ENCODE data around the gene BCAP29. TPM values are rescaled to one million over a fixed set of nuclear protein-coding genes. Genes with fewer than 3 reads are reported as not detected.
"Not testable (repeated sequence)": the region's sequence is repeated elsewhere in the genome, so short reads cannot be mapped to it uniquely, and the experiment has no call there.

The BCAP29 gene
- total RNA-seq, 1 experiment from 2014 or later, result 253 TPM

DNA sequence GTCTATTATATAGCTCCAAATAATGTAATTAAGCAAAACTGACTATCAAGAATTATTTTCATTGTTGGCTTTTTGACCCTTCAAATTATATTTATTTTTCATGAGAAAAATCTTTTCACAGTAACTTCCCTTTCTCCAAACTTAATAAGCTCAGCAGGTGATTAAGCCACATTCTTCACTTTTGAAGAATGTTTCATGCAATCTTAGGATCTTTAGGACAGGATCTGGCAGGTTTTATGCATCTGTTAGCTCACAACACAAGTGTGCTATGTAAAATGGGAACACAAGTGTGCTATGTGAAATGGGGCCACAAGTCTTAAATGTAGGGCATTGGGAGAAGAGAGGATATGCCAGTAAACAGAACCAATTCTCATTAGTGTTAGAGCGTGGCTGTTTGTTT is 26.3 kb downstream of the BCAP29 start:
- in situ Hi-C loops (cut with HindIII; ENCODE audit: low pct_unique_long_range_greater_than_20kb, low sequenced_read_pairs), result no loop called here
- no peak for DNase-seq (ENCODE audit: low read depth, low spot score)

DNA sequence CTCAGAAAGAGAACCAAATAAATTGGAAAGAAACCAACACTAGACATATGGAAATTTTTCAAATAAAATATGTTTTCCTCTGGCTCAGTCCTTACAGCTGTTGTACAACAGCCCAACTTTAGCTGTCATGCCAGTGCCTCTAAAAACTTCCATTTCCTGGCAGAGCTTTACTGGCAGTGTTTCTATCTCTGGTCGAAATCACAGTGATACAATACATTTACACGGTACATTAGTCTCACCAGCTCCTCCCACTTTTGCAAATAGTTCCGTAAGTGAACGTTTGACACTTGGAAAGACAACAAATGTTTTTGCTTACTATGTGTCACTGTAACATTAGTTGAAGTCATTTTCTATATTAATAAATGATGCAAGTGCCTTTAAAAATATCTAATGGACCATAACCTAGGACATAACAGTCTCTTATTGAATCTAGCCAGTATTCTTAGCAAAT is 29.8 kb downstream of the BCAP29 start:
- in situ Hi-C loops (cut with HindIII; ENCODE audit: low pct_unique_long_range_greater_than_20kb, low sequenced_read_pairs), result no loop called here
- no peak for DNase-seq (ENCODE audit: low read depth, low spot score)

DNA sequence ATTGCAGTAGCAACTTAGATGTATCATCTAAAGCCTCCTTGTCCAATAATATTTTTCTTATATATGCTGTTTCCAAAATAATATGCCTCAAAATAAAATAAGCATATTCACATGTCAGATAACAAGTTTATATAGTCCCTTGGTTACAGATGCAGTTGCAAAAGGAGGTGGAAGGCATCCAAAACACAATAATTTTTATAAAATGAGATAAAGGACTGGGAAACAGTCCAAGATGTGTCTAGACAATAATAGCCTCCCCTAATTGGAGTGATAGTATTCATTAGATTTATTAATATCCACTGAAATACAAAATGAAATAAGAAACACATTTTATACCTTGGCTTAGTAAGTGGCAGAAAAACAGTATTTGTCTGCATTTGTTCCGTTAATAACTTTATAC is 30.3 kb downstream of the BCAP29 start:
- in situ Hi-C loops (cut with HindIII; ENCODE audit: low pct_unique_long_range_greater_than_20kb, low sequenced_read_pairs), result no loop called here
- no peak for DNase-seq (ENCODE audit: low read depth, low spot score)

DNA sequence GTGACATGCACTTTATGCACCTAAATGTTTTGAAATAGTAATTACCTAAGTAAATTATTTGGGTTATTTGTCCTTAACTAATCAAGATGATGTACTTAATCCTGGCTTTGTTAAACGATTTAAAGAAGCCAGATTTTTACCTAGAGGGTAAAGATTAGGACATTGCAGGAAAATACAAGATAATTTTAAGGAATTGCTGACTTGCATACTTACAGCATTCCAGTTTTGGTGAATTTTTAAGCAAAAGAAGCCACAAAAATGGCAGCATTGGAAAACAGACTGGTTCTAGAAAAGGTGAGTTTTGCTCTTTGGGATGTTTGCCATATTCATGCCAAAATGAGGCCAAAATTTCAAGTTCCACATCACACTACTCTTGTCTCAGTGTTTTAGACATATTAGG is 33.4 kb downstream of the BCAP29 start:
- in situ Hi-C loops (cut with HindIII; ENCODE audit: low pct_unique_long_range_greater_than_20kb, low sequenced_read_pairs), result no loop called here
- DNase-seq (ENCODE audit: low read depth, low spot score), result no peak

DNA sequence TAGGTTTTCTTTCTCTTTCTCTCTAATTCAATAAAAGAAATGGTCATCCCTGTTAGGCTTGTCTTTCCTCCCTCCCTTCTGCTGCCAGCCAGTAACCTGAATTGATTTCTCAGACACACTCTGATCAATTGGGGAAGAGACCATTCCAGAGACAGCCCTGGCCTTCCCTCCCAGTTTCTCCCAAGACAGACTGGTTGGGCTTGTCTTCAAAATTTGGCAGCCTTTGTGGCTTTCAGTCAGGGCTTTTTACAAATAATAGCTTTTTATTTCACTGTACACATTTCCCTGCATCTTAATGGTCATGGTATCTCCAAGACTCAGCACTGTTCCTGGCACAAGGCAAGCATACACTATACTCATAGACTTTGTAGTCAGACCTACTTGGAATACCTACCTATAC is 33.9 kb downstream of the BCAP29 start:
- no peak for DNase-seq (ENCODE audit: low read depth, low spot score)
- in situ Hi-C loops (cut with HindIII; ENCODE audit: low pct_unique_long_range_greater_than_20kb, low sequenced_read_pairs), result no loop called here

DNA sequence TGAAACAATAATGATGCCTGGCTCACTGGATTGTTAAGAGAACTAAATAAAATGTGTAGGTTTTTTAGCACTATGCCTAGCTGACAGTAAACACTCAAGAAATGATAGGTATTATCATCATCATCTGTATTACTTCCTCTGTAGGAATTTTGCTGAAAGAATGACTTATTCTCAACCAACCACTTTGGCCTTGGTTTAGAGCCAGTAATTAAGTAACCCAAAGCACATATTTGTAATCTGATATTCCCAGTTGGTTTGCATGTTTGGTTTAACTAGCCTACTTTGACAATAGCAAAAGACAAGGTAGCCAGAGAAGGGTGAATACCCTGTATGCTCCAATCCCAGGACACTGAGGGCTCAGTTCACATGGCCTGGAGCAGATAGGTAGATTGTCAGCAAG is 34.4 kb downstream of the BCAP29 start:
- in situ Hi-C loops (cut with HindIII; ENCODE audit: low pct_unique_long_range_greater_than_20kb, low sequenced_read_pairs), result no loop called here
- DNase-seq (ENCODE audit: low read depth, low spot score), result no peak

DNA sequence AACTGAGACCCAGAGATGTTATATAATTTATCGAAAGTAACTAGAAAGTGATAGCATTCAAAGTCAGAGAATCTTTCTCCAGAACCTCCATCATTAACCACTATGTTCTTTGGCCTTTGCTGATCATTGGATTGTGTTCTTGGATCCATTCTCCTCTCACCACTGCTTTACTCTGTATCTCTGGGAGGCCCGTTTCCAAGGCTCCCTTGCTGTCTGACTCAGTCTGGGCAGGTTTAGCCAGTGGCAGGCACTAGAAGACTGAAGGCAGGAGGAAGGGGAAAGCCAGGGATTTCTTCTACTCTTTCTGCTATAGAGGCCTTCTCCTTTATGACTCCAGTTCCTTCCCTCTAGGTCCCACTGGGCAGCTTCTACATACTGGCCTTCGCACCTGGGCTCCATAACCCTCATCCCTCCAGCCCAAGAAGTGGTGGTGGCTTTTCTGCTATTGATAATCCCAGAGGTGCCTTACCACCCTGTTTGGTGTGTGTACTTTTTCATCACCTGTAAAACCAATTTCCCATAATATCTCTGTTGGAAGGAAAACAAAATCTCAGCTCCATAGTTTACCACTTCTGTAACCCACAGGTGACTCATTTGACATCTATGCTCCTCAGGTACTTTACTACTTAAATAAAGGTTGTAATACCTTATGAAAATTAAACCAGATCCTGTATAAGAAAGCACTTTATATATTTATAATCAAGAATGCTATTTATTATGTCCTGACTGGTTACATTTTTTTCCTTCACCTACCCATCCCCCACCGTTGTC is 36.0 kb downstream of the BCAP29 start:
- no peak for DNase-seq (ENCODE audit: low read depth, low spot score)
- in situ Hi-C loops (cut with HindIII; ENCODE audit: low pct_unique_long_range_greater_than_20kb, low sequenced_read_pairs), result no loop called here

DNA sequence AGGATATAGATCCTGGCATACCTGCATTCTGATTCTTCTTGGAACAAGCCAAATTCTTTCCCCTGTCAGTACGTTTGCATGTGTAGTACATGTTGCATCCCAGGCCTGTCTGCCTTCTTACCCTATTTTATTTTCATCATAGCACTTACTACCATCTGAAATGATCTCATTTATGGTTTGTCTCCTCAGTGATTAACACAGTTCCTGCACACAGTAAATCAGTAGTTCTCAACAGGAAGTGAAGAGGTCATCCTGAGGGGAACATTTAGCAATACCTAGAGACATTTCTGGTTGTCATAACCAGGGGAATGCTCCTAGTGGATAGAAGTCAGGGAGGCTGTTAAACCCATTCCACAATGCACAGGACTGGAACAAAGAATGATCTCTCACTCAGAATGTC is 42.4 kb downstream of the BCAP29 start:
- DNase-seq (ENCODE audit: low read depth, low spot score), result no peak
- in situ Hi-C loops (cut with HindIII; ENCODE audit: low pct_unique_long_range_greater_than_20kb, low sequenced_read_pairs), result no loop called here

DNA sequence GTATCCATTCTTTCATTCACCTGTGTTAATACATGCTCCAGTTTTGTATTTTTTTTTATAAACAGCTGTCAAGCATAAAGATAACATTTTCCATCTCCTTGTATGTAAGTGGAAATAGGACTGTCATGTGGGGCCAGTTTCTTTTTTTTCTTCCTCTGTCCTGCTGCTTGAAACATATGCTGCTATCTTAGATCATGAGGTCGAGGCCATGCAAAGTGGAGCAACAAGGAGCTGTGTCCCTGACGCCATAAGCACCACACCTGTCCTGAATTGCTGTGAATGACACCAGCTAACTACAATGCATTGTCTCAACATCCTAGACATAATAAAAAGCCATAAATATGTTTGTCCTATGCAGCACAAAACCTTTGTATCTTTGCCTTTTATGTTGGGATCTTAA is 42.8 kb downstream of the BCAP29 start:
- DNase-seq (ENCODE audit: low read depth, low spot score), result no peak
- in situ Hi-C loops (cut with HindIII; ENCODE audit: low pct_unique_long_range_greater_than_20kb, low sequenced_read_pairs), result no loop called here

DNA sequence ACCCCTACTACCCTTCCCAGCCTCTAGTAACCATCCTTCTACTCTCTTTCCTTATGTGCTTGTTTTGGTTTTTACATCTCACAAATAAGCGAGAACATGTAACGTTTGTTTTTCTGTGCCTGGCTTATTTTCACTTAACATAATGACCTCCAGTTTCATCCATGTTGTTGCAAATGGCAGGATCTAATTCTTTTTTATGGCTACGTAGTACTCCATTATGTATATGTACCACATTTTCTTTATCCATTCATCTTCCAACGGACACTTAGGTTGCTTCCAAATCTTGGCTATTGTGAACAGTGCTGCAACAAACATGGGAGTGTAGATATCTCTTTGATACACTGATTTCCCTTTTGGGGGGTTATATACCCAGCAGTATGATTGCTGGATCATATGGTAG is 47.0 kb downstream of the BCAP29 start:
- in situ Hi-C loops (cut with HindIII; ENCODE audit: low pct_unique_long_range_greater_than_20kb, low sequenced_read_pairs), result no loop called here
- DNase-seq (ENCODE audit: low read depth, low spot score), result no peak

DNA sequence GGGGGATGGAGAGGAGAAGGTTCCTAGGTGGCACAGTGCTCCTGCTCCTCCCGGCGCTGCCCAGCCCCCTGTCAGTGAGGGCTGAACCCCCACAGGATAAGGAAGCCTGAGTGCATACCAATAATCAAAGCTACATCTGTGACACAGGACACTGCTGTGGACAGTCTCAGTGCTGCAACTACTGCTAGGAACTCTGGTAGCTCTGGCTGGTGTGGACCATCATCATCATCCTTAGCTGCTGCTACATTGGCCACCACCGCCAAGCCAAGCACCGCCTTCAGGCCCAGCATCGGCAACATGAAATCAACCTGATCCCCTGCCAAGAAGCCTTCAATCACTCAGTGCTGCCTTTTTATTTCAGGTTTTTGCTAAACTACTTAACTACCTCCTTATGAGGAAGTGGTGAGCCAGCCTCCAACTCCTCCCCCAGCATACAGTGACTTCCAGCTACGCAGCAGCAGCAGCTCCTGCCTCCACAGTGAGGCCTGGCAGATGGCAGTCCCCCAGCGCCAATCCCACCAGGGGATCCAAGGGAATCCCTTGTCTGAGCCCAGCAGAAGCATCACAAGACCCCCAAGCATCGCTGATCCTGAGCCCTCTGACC is 48.5 kb downstream of the BCAP29 start:
- DNase-seq (ENCODE audit: low read depth, low spot score), result no peak
- in situ Hi-C loops (cut with HindIII; ENCODE audit: low pct_unique_long_range_greater_than_20kb, low sequenced_read_pairs), result no loop called here

DNA sequence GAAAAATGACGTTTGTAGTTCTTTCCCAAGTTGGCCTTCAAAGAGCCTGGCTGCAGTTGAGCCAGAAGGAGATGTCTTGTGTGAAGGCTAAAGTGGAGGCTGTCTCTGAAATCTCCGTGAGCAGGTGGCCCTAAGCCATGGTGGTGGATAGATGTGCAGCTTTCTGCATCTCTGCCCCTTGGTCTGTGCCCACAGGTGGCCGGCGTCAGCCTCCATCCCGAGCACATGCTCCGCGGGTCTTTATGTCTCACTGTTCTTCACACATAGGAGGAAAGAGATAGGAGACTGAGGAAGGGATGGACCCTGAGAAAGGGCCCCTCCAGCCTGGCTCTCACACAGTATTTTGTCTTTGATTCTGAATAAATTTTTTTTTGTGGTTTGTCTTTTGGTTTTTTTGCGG is 50.3 kb downstream of the BCAP29 start:
- in situ Hi-C loops (cut with HindIII; ENCODE audit: low pct_unique_long_range_greater_than_20kb, low sequenced_read_pairs), result no loop called here
- no peak for DNase-seq (ENCODE audit: low read depth, low spot score)

DNA sequence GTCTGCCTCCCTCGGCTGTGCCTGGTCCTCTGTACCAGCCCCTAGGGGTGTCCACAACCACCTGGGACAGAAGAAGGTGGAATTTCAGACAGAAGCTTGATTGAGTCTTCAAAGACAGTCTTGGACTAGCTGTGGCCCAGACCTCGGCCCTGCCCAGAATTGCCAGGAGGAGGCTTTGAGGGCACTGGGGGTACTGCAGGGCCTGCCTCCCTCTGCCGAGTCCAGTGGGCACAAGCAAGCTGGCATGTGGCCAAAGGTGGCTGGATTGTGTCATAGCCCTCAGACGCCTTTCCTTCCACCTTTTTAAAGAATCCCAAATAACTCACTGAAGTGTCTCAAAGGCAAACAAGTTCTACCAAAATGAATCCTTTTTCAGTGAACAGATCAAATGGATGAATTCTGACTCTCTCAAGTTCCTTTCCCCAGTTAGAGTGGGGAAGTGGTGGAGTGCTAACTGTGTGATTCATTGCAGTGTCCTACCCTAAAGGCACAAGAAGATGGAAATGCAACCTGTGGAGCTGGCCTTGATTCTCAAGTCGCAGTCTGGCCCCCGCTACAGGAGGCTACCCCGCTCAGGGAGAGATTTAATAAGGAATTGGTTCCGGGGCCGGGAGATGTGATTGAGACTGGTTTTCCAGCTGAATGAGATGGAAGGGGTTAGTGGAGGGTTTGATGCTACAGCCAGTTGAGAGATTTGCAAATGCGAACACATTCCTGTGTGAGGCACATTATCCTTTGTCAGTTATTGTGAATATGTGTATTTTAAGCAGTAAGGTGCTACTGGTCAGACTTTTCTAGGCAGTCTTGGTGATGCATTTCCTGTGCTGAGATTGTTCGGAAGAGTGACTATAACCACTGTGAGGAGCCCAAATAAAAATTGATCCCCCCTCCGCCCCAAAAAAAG is 51.8 kb downstream of the BCAP29 start:
- peak; percentile 41 for DNase-seq (ENCODE audit: low read depth, low spot score)
- in situ Hi-C loops (cut with HindIII; ENCODE audit: low pct_unique_long_range_greater_than_20kb, low sequenced_read_pairs), result no loop called here

DNA sequence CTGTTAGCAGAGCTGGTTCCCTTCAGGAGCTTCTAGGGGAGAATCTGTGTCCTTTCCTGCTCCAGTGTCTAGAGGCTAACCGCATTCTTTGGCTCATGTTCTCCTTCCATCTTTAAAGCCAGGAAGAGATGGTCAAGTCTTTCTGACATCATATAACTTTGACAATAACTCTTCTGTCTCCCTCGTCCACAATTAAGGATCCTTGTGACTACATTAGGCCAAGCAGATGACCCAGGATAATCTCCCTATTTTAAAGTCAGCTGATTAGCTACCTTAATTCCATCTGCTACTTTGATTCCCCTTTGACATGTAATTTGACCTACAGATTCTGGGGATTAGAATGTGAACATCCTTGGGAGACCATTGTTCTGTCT is 52.4 kb downstream of the BCAP29 start:
- peak; percentile 96 for DNase-seq (ENCODE audit: low read depth, low spot score)
- in situ Hi-C loops (cut with HindIII; ENCODE audit: low pct_unique_long_range_greater_than_20kb, low sequenced_read_pairs), result no loop called here

DNA sequence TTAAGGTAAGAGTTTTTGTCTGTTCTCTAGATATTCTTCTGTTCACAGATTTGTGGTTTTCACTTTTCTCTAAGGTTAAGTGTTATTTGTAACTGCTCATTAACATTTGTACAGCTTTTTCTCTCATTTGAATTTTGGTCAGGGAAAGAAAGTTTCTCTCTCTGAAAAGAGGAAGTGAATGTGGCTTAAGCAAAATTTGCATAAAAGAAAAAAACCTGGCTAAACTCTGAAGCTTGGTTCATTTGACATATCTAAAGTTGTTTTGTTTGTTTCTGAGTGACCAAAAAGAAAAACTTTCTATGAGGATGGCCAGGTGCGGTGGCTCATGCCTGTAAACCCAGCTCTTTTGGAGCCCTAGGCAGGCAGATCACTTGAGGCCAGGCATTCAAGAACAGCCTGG is 58.5 kb downstream of the BCAP29 start:
- in situ Hi-C loops (cut with HindIII; ENCODE audit: low pct_unique_long_range_greater_than_20kb, low sequenced_read_pairs), result no loop called here
- DNase-seq (ENCODE audit: low read depth, low spot score), result no peak

DNA sequence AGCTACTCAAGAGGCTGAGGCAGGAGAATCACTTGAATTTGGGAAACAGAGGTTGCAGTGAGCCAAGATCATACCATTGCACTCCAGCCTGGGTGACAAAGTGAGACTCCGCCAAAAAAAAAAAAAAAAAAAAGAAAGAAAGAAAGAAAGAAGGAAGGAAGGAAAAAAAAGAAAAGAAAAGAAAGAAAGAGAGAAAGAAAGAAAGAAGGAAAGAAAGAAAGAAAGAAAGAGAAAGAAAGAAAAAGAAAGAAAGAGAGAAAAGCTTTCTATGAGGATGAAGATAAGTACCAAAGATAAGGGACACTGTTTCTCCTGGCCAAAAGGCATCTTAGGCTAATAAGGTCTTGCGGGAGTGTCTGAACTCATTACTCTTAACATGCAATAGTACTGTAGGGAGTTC is 59.0 kb downstream of the BCAP29 start:
- in situ Hi-C loops (cut with HindIII; ENCODE audit: low pct_unique_long_range_greater_than_20kb, low sequenced_read_pairs); DNase-seq (ENCODE audit: low read depth, low spot score): not testable (repeated sequence)

DNA sequence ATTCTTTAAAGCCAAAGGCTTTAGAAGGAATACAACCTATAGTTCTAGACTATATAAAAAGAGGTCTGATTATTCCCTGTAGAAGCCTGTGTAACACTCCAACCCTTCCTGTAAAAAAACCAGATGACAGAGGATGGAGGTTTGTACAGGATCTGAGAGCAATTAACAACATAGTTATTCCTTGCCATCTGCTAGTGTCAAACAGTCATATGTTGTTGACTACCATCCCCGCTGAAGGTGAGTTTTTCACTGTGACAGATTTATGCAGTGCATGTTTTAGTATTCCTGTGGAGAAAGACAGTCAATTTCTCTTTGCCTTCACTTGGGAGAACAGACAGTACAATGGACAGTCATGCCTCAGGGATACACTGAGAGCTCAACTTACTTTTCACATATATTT is 61.6 kb downstream of the BCAP29 start:
- no peak for DNase-seq (ENCODE audit: low read depth, low spot score)
- in situ Hi-C loops (cut with HindIII; ENCODE audit: low pct_unique_long_range_greater_than_20kb, low sequenced_read_pairs), result no loop called here

DNA sequence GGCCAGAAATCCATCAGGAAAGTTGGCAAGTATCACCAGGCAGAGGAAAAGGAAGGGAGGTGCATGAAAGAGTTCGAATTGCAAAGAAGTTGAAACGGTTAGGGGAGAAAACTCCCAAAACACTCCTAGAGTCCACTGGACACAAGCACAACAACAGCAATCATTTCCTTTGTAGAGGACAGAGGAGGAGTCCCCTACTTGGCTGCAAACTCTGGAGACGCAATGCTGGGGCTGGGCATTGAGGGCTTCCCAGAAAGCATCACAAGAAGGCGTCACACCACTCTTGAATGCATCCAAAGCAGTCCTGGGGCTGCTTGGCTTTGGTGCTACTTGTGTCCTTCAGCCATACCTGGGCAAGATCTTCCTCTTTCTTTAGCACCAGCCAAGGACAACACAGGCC is 62.5 kb downstream of the BCAP29 start:
- in situ Hi-C loops (cut with HindIII; ENCODE audit: low pct_unique_long_range_greater_than_20kb, low sequenced_read_pairs), result no loop called here
- no peak for DNase-seq (ENCODE audit: low read depth, low spot score)

DNA sequence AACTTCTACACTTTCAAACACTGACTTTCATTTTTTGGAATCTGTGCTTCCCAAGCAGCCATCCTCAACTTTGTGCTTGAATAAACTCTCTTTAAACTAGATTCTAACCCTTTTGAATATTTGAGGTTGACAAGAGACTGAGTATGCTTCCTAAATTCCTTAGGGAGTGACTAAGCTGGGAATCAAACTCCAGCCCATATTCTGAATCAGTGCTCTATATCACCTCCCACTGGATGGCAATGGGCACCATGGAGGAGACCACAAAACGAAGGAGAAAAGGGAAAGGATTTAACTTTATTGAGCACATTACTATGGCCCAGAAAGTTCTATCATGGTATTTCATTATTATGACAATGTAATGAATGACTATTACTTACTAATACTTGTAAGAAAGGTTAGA is 63.4 kb downstream of the BCAP29 start:
- in situ Hi-C loops (cut with HindIII; ENCODE audit: low pct_unique_long_range_greater_than_20kb, low sequenced_read_pairs), result no loop called here
- peak; percentile 58 for DNase-seq (ENCODE audit: low read depth, low spot score)

Data from SK-MEL-5 (cell line).